GM13976 (cell line): ENCODE measurements around the gene HARBI1.

Source experiments
- DNase-seq: peaks from one replicate; pipeline ENCODE4 v3.0.0; 2012; ENCODE audit warnings: low spot score
- in situ Hi-C: fragments of 300-500 bp; cut with MboI; formaldehyde crosslinking; loops from one replicate; pipeline ENCODE4 v1.12.0; 2022; ENCODE audit warnings: low sequenced_read_pairs, mixed read lengths, inconsistent platforms; ENCODE audit not compliant: unreplicated experiment
- TF ChIP-seq, protein P1 (sequence below): IDR thresholded peaks from 2 replicates; pipeline ENCODE4 v1.5.1; 2012; ENCODE audit warnings: borderline replicate concordance, mild to moderate bottlenecking; ENCODE audit not compliant: insufficient read depth; ENCODE audit errors: extremely low read depth, missing control alignments, control extremely low read depth

HARBI1 gene

DNA sequence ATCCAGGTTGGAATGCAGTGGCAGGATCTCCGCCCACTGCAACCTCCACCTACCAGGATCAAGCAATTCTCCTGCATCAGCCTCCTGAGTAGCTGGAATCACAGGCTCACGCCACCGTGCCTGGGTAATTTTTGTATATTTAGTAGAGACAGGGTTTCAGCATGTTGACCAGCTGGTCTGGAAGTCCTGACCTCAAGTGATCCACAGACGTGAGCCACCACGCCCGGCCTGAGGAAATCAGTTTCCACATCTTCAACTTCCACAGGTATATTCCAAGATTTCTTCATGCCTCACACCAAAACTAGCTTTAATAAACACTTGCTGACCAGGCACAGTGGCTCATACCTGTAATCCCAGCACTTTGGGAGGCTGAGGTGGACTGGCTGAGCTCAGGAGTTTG, 7.6 kb downstream of the HARBI1 start:
- TF ChIP-seq, protein P1, sequence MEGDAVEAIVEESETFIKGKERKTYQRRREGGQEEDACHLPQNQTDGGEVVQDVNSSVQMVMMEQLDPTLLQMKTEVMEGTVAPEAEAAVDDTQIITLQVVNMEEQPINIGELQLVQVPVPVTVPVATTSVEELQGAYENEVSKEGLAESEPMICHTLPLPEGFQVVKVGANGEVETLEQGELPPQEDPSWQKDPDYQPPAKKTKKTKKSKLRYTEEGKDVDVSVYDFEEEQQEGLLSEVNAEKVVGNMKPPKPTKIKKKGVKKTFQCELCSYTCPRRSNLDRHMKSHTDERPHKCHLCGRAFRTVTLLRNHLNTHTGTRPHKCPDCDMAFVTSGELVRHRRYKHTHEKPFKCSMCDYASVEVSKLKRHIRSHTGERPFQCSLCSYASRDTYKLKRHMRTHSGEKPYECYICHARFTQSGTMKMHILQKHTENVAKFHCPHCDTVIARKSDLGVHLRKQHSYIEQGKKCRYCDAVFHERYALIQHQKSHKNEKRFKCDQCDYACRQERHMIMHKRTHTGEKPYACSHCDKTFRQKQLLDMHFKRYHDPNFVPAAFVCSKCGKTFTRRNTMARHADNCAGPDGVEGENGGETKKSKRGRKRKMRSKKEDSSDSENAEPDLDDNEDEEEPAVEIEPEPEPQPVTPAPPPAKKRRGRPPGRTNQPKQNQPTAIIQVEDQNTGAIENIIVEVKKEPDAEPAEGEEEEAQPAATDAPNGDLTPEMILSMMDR: no peak
- in situ Hi-C loops: no loop called here
- no peak for DNase-seq

DNA sequence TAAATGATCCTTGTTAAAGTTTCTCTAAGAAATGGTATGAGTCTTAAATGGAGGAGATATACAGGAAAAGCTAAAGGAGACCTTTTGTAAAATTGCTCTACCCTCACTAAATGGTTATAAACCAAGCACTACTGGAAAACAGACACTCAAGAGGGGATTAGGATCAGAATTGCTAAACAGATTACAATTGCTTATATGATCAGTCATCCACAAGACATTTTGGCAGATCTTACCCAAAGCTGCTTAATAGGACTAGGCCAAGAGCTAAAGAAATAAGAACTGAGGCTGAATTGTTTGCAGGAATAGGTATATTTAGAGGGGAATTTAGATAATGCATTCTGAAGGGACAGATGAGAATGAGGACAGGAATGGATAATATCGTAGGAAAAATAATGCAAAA, 9.5 kb downstream of the HARBI1 start:
- in situ Hi-C loops: no loop called here
- TF ChIP-seq, protein P1: no peak
- no peak for DNase-seq

DNA sequence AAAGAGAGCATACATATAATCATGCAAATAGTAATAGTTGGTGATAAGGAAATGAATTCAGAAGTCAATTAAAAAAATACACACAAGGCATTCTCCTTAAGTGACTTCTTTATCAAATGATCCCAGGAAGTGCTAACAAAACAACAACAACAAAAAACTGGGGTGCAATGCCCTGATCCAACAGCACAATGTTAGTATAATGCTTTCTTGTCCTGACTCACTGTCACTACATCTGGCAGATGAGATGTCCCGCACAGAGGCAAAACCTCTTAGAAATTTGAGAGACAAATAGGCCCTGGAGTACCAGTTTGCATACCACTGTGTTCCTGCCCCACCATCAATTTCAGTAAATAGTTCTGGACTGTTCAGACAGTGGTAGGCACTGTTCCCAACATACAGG, 12.2 kb downstream of the HARBI1 start:
- DNase-seq: no peak
- in situ Hi-C loops: no loop called here

DNA sequence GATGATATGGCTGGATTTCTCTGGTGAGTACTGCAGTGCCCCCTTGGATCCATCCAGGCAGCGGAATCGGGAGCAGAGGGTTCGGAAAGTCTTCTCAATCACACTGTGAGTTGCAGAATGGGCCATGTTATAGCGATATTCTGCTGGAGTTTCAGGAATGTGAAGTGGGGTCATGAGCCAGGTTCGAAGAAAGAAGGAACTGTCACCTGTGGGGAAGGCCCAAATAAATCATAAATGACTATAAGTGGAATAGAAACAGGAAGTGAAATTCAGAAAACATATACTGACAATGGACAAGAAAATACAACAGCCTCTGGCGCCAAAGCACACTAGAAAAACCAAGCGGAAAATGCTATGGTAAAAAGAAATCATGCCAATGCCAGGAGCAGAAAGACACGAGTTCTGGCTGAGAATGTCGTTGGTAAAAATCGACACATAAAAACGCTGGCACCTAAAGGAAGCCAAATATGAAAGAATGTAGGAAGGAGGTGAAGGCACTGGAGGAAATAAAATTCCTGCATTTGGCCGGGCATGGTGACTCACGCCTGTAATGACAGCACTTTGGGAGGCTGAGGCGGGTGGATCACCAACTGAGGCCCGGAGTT, 13.2 kb downstream of the HARBI1 start:
- TF ChIP-seq, protein P1: no peak
- in situ Hi-C loops: no loop called here
- DNase-seq: peak; percentile 68

More for the DNA sequence above, 12.2 kb downstream of the HARBI1 start:
- TF ChIP-seq, protein P1: no peak

DNA sequence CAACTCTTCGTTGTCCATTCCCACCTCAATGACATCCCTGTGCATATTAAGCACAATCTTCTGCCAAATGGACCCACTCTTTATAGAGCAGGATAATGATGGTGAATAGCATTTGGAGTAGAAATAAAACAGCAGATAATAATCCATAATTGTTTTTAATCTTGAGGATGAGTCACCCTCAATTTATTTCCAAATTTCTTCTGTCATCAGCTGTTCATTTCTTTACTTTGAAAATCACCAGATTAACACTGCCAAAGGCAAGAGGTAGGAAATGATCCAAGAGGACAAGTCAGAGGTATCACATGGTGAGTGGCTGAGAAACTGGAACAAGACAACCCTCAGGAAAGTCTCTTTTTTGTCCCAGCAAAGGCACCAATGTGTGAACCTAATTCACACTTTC, 15.9 kb downstream of the HARBI1 start:
- in situ Hi-C loops: no loop called here
- no peak for DNase-seq
- TF ChIP-seq, protein P1: no peak

DNA sequence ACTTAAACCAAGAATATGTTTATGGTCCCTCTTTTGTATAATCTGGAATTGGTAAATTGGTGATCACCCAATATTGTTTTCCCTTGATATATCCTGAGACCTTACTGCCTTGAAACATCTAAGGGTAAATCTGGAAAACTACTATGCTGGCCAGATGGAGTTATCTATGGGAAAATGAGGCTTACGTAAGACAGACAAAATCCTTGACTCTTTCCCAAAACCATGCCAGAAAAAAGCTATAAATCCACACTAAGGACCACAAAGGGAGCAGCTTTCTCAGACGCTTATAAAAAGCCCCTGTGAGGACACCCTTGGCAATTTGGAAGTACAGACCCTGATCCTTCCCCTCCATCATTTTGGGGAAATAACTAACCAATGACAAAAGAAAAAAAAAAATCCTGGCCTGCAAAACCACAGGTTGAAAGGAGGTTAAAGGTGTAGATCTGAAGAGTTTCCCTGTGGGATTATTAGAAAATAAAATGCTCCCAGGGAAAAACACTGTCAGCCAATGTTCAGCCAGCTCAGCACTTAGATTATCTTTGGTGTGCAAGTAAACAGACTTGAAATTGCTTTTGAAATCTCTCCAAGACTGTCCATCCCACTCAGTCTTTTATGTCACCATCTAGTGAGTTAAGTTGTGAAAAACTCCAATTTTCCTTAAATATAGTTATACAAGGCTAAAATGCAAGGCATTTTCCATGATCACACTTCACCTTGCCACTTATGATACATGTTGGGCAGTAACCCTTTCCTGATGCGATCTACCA, 16.6 kb downstream of the HARBI1 start:
- in situ Hi-C loops: no loop called here

More for the DNA sequence above, 16.6 kb downstream of the HARBI1 start:
- DNase-seq: no peak
- TF ChIP-seq, protein P1: no peak
